CD4-positive, alpha-beta memory T cell (primary cell): ENCODE data around the gene MARK2. TPM values are rescaled to one million over a fixed set of nuclear protein-coding genes. Genes with fewer than 3 reads are reported as not detected.

Experiments
- CTCF ChIA-PET: fragments of 350-600 bp; sonication (Branson Sonifier 250); formaldehyde crosslinking; loops from one replicate; lab custom pipeline; 2021; ENCODE audit warnings: inconsistent platforms; ENCODE audit not compliant: partially characterized antibody; lab: Charles Lee
- POLR2A ChIA-PET: fragments of 350-600 bp; sonication (Branson Sonifier 250); formaldehyde crosslinking; loops from one replicate; lab custom pipeline; 2021; ENCODE audit not compliant: partially characterized antibody; lab: Charles Lee
- DNase-seq, 5 donors: peaks; one replicate each; pipeline versions ENCODE4 v3.0.0 to v3.0.0-alpha.2; 2020 to 2022; ENCODE audit warnings: mixed read lengths in 1 of 5
- H3K27ac ChIP-seq: one replicate; pipeline ENCODE4 v1.7.0; 2013; ENCODE audit warnings: low read depth, low read length
- H3K27me3 ChIP-seq: 2 replicates; pipeline ENCODE4 v1.7.0; 2013; ENCODE audit warnings: mild to moderate bottlenecking, low read length, moderate library complexity; ENCODE audit not compliant: insufficient read depth
- H3K36me3 ChIP-seq: 2 replicates; pipeline ENCODE4 v1.7.0; 2013; ENCODE audit warnings: mild to moderate bottlenecking, low read length, moderate library complexity; ENCODE audit not compliant: insufficient read depth
- H3K4me1 ChIP-seq: 2 replicates; pipeline ENCODE4 v1.7.0; 2013; ENCODE audit warnings: mild to moderate bottlenecking, low read length, moderate library complexity; ENCODE audit not compliant: insufficient read depth
- H3K4me3 ChIP-seq, 2 donors: one replicate each; pipeline ENCODE4 v1.7.0; 2013; ENCODE audit warnings: low read length in 2 of 2, mild to moderate bottlenecking in 1 of 2
- H3K9me3 ChIP-seq, 2 donors: one replicate each; pipeline ENCODE4 v1.7.0; 2013; ENCODE audit warnings: low read length in 2 of 2, control low read depth in 1 of 2; ENCODE audit not compliant: control insufficient read depth in 1 of 2
- H3K27ac Mint-ChIP-seq, 7 donors: one replicate each; pipeline ENCODE4 v1.8.0; 2020 to 2021; ENCODE audit warnings: mixed read lengths in 7 of 7, mild to moderate bottlenecking in 6 of 7, inconsistent platforms in 3 of 7, moderate library complexity in 3 of 7
- H3K27me3 Mint-ChIP-seq, 2 donors: one replicate each; pipeline ENCODE4 v1.8.0; 2020 to 2021; ENCODE audit warnings: mixed read lengths in 2 of 2
- H3K36me3 Mint-ChIP-seq, 2 donors: one replicate each; pipeline ENCODE4 v1.8.0; 2020 to 2021; ENCODE audit warnings: mixed read lengths in 2 of 2, inconsistent platforms in 1 of 2, mild to moderate bottlenecking in 1 of 2
- H3K4me1 Mint-ChIP-seq, 4 donors: one replicate each; pipeline ENCODE4 v1.8.0; 2020 to 2021; ENCODE audit warnings: mixed read lengths in 4 of 4, mild to moderate bottlenecking in 1 of 4
- H3K4me3 Mint-ChIP-seq, 8 donors: one replicate each; pipeline ENCODE4 v1.8.0; 2020 to 2021; ENCODE audit warnings: mixed read lengths in 8 of 8, mild to moderate bottlenecking in 7 of 8, moderate library complexity in 6 of 8, inconsistent platforms in 3 of 8
- H3K9me3 Mint-ChIP-seq, 8 donors: one replicate each; pipeline ENCODE4 v1.8.0; 2020 to 2021; ENCODE audit warnings: mixed read lengths in 8 of 8, mild to moderate bottlenecking in 5 of 8, inconsistent platforms in 3 of 8, moderate library complexity in 1 of 8
- intact Hi-C: fragments of 100-400 bp; cut with micrococcal nuclease; formaldehyde crosslinking; loops from one replicate; pipeline ENCODE4 v1.15.1; 2023
- polyA plus RNA-seq, 2 donors: library from polyadenylated mRNA; unstranded; fragments of 300-500 nt; fragmentation: Illumina TruSeq; gene quantifications; one replicate each; pipeline ENCODE4 v1.2.3, GENCODE V29; 2021
- total RNA-seq, 2 experiments: library from RNA; stranded (reverse); gene quantifications; one replicate each; pipeline ENCODE4 v1.2.3, GENCODE V29; 2021

Gene MARK2
- total and polyA plus RNA-seq, 4 experiments from 2014 or later, result 25.1 to 68.0 (median 60.4) TPM

GRCh38 chr11:63837027-63837688 lies 1.8 kb upstream of the MARK2 start:
- Mint-ChIP-seq H3K4me3 (peak overlapping the region; percentile 50 to 90 (median 77)), H3K36me3 (peaks cover 0 to 21% of the 10 kb centered on the region in 2 donors), H3K9me3 (no peaks in the 10 kb centered on the region), H3K27me3 (no peaks in the 10 kb centered on the region), H3K4me1 (peaks cover 32 to 55% (median 39%) of the 10 kb centered on the region in 4 donors), H3K27ac (peak overlapping the region; percentile 85 to 96 (median 91))
- intact Hi-C loops, result loop anchor here (1.0 to 5.0 kb wide), 6 partner anchors 69 to 316 kb away; partner anchors contain the start of gene ZFTA
- POLR2A ChIA-PET, result interaction anchor here (0.9 to 5.2 kb wide), 15 partner anchors 11 to 409 kb away, joined by 3 to 83 read pairs (median 12); partner anchors contain the start of genes OTUB1 and RCOR2
- H3K4me1 ChIP-seq, result peaks cover 33% of the 10 kb centered on the region
- no peaks in the 10 kb centered on the region for H3K27me3 ChIP-seq
- no peaks in the 10 kb centered on the region for H3K9me3 ChIP-seq
- CTCF ChIA-PET, result interaction anchor here (0.7 to 12.0 kb wide), 47 partner anchors 9 to 358 kb away, joined by 3 to 337 read pairs (median 7); partner anchors contain the start of genes NAA40 and RCOR2
- peak overlapping the region; percentile 60 for H3K27ac ChIP-seq
- H3K4me3 ChIP-seq, result peak overlapping the region in 1 of 2 donors; percentile 1
- H3K36me3 ChIP-seq, result no peaks in the 10 kb centered on the region
- DNase-seq, result peak; percentile 71 to 80 (median 77)

DNA sequence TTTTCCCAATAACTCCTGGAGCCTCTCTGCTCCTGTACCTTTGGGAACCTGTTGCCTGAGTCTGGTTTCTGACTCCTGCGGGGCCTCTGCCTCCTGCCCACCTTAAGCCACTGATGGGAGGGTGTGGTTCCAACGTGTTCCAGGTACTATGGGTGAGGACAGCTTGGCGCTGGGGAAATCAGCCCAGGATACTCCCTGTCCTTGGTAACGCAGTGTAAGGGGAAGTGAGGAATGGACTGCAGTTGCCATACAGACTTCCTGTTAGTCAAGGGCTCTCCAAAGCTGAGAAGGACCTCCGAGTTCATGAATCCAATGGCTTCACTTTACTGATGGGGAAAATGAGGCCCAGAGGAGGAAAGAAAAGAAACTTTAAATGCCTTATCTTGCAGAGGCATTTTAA lies 1.2 kb upstream of the MARK2 start:
- Histone ChIP-seq H3K27ac (peak overlapping the region; percentile 60), H3K4me3 (peak overlapping the region; percentile 1 to 54), H3K4me1 (peaks cover 39% of the 10 kb centered on the region), H3K36me3 (peaks cover 1% of the 10 kb centered on the region), H3K27me3 (no peaks in the 10 kb centered on the region), H3K9me3 (no peaks in the 10 kb centered on the region)
- peak overlapping the region; percentile 85 to 96 (median 88) for H3K27ac Mint-ChIP-seq
- peaks cover 35 to 60% (median 45%) of the 10 kb centered on the region in 4 donors for H3K4me1 Mint-ChIP-seq
- H3K9me3 Mint-ChIP-seq, result no peaks in the 10 kb centered on the region
- intact Hi-C loops, result loop anchor here (1.0 to 5.0 kb wide), 12 partner anchors 29 to 467 kb away; partner anchors contain the start of genes COX8A, ESRRA, OTUB1 and ZFTA
- POLR2A ChIA-PET, result interaction anchor here (0.9 to 5.2 kb wide), 21 partner anchors 11 to 408 kb away, joined by 3 to 83 read pairs (median 10); partner anchors contain the start of genes ATL3, COX8A, NAA40 and OTUB1
- DNase-seq, result no peak
- H3K4me3 Mint-ChIP-seq, result peak overlapping the region in 6 of 8 donors; percentile 62 to 93 (median 88)
- no peaks in the 10 kb centered on the region for H3K27me3 Mint-ChIP-seq
- H3K36me3 Mint-ChIP-seq, result peaks cover 0 to 23% of the 10 kb centered on the region in 2 donors
- CTCF ChIA-PET, result interaction anchor here (1.0 to 12.0 kb wide), 41 partner anchors 11 to 359 kb away, joined by 3 to 337 read pairs (median 9); partner anchors contain the start of genes NAA40 and RCOR2

DNA sequence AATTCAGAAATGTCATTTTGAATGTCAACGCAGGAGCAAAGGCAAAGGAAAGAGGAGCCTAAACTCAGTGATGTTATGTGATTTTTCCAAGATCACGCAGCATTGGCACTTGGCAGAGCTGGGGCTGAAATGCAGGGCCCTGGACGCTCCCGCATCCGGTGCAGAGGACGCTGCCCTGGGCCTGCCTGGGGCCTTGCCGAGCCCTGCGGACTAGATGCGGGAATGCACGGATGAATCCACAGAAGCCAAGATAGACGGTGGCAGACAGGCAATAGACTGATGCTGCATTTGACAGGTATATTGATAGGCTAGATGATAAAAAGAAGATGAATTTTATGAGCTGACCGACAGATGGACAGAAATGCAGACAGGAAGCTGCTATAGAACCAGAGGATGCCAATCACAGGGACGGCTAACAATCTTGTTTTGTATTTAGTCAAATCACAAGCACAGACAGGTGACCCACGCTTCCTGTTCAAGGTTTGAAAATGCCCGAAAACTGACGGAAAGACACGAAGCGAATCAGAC lies 696 bp upstream of the MARK2 start:
- Histone ChIP-seq H3K36me3 (peaks cover 6% of the 10 kb centered on the region), H3K4me3 (peak overlapping the region; percentile 1 to 54), H3K9me3 (no peaks in the 10 kb centered on the region), H3K4me1 (peaks cover 44% of the 10 kb centered on the region), H3K27me3 (no peaks in the 10 kb centered on the region), H3K27ac (peak overlapping the region; percentile 60)
- Mint-ChIP-seq H3K9me3 (no peaks in the 10 kb centered on the region), H3K27me3 (no peaks in the 10 kb centered on the region), H3K36me3 (peaks cover 0 to 27% of the 10 kb centered on the region in 2 donors), H3K4me3 (peak overlapping the region; percentile 75 to 93 (median 88)), H3K27ac (peak overlapping the region; percentile 85 to 96 (median 88)), H3K4me1 (peaks cover 38 to 65% (median 48%) of the 10 kb centered on the region in 4 donors)
- POLR2A ChIA-PET, result interaction anchor here (0.8 to 5.2 kb wide), 32 partner anchors 10 to 998 kb away, joined by 3 to 83 read pairs (median 6); partner anchors contain the start of genes ATL3, COX8A, ESRRA and NAA40
- CTCF ChIA-PET, result interaction anchor here (0.8 to 12.0 kb wide), 26 partner anchors 11 to 311 kb away, joined by 3 to 337 read pairs (median 13); partner anchors contain the start of genes NAA40, RCOR2 and ZFTA
- intact Hi-C loops, result loop anchor here (1.0 to 5.0 kb wide), 7 partner anchors 29 to 467 kb away; partner anchors contain the start of genes COX8A, ESRRA, OTUB1 and ZFTA
- DNase-seq, result no peak

DNA sequence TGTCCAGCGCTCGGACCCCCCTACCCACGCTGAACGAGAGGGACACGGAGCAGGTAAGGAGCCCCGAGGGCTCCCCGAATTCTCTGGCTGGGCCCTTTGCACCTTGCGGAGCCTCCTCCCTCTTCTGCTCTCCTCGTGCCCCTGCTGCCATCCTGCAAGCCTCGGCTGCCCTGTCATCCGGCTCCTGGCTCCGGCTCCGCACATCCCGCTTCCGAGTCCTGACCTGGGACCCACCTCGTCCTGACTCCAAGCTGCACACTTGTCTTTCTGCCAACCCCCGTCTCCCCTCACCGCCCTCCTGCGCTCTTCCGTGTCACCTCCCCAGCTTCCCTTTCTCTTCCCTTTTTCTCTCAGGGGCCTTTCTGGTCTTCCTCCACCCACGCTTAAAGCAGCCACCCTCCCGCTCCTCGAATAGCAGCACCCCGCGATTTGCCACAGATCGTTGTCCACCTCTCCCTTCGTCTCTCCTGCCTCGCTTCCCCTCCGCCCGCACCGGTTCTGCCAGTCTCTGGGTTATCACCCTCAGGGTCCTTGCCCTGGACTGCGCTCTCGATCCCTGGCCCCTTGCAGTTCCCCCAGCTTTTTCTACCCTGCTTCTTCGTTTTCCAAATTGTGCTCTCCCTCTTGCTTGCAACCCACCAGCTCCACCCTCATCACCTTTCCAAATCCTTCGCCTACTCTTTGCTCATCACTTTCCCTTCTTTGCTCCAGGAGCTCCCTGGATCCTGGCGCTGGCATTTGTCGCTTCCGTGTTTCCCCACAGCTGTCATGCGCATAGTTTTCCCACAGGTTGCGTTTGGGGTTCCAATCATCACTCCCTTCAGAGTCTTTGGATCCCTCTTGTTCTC lies 822 bp downstream of the MARK2 start:
- Mint-ChIP-seq H3K36me3 (peaks cover 0 to 35% of the 10 kb centered on the region in 2 donors), H3K4me3 (peak overlapping the region; percentile 85 to 95 (median 89)), H3K9me3 (no peaks in the 10 kb centered on the region), H3K4me1 (peaks cover 44 to 80% (median 61%) of the 10 kb centered on the region in 4 donors), H3K27ac (peak overlapping the region; percentile 44 to 97 (median 88)), H3K27me3 (no peaks in the 10 kb centered on the region)
- Histone ChIP-seq H3K9me3 (no peaks in the 10 kb centered on the region), H3K27me3 (no peaks in the 10 kb centered on the region), H3K4me3 (peak overlapping the region; percentile 87 to 88), H3K4me1 (peaks cover 56% of the 10 kb centered on the region), H3K36me3 (peaks cover 18% of the 10 kb centered on the region), H3K27ac (peak overlapping the region; percentile 86)
- intact Hi-C loops, result loop anchor here (2.0 to 5.0 kb wide), 3 partner anchors 27 to 465 kb away; partner anchors contain the start of genes ESRRA and ZFTA
- peak in 3 of 5 donors; percentile 10 to 61 (median 13) for DNase-seq
- ChIA-PET CTCF (interaction anchor here (3.8 to 12.0 kb wide), 6 partner anchors 9 to 109 kb away, joined by 21 to 337 read pairs (median 52); partner anchors contain the start of gene RCOR2), POLR2A (interaction anchor here (0.9 to 5.2 kb wide), 17 partner anchors 9 to 168 kb away, joined by 3 to 83 read pairs (median 10); partner anchors contain the start of genes ATL3, COX8A, NAA40 and RCOR2)

DNA sequence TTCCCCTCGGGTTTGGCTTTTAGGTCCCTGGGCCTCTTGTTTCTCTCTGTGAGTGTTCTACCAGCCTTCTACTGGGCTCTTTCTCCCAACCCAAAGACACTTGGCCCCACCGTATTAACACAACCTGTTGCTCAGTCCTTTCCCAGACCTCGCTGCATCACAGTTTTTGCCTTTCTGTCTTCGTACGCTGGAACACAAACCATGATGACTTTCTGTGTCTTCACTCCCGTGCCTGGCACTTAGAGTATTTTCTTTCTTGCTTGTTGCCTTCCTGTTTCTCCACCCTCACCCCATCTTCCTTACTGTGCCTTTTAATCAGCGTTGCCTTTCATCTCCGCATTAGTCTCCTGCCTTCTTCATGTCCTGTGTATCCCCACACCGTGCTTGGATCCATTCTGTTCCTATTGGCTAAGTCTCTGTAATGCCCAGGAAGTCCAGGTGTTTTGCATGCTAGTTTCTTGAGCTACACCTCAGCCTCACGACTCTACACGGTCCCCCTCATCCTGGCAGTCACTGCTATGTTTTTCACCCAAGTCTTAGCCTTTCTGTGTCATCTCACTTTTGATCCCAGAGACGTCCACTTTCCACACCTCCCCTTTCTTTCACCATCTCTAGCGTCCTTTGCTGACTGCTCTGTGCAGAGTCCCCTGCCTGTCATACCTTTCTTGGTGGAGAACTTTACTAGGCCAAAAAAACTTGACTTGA lies 1.6 kb downstream of the MARK2 start:
- no peaks in the 10 kb centered on the region for H3K27me3 ChIP-seq
- H3K4me3 ChIP-seq, result peak overlapping the region; percentile 87 to 88
- H3K4me1 ChIP-seq, result peaks cover 63% of the 10 kb centered on the region
- peaks cover 0 to 38% of the 10 kb centered on the region in 2 donors for H3K36me3 Mint-ChIP-seq
- H3K4me1 Mint-ChIP-seq, result peaks cover 49 to 88% (median 67%) of the 10 kb centered on the region in 4 donors
- H3K27ac Mint-ChIP-seq, result peak overlapping the region; percentile 44 to 97 (median 88)
- no peaks in the 10 kb centered on the region for H3K27me3 Mint-ChIP-seq
- intact Hi-C loops, result no loop called here
- peaks cover 19% of the 10 kb centered on the region for H3K36me3 ChIP-seq
- no peaks in the 10 kb centered on the region for H3K9me3 ChIP-seq
- peak in 2 of 5 donors; percentile 18 to 22 for DNase-seq
- peak overlapping the region; percentile 85 to 95 (median 89) for H3K4me3 Mint-ChIP-seq
- ChIA-PET POLR2A (interaction anchor here (1.0 to 5.2 kb wide), 11 partner anchors 9 to 133 kb away, joined by 3 to 83 read pairs (median 21); partner anchors contain the start of genes COX8A and RCOR2), CTCF (interaction anchor here (4.2 to 12.0 kb wide), 3 partner anchors 28 to 108 kb away, joined by 37 to 337 read pairs (median 64); no protein-coding TSS in a partner anchor)
- no peaks in the 10 kb centered on the region for H3K9me3 Mint-ChIP-seq
- peak overlapping the region; percentile 86 for H3K27ac ChIP-seq
